ENCODE data around the gene SH3PXD2A. TPM values are rescaled to one million over a fixed set of nuclear protein-coding genes. Genes with fewer than 3 reads are reported as not detected.

The SH3PXD2A gene
- total RNA-seq, 1 experiment from 2014 or later: 4.5 TPM

DNA sequence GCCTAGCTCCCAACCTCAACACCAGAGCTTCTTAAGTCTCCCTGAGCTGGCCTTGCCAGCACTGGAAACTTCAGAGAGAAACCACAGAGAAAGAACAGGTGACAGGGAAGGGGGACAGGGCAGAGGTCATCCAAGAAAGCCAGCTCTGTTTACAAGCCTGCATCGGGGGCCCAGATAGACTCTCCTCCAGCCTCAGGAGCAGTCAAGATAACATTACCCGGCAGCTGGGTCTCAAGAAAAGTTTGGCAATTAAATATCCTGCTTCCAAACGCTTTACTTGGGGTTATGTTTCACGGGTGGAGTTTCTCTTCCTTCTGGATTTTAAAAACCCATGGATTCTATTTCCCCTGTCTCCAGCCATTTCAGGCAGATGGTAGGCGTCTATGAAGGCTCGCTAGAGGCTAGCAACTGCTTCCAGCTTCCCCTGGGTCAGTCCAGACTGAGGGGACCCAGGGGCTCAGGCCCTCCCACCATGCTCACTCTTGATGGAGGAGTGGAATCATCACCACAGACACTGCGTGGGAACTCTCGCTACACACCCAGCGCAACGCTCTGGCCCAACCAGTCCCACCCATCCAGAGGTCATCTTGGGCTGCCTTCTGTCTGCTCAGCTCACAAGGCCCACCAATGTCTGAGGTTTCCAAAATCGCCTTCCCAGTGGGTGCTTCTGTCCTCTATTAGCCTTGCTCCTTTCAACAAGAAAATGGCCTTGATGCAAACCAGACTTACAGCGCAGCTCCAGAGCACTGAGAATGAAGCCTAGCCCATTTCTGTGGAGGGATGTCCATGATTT lies 48.8 kb downstream of the SH3PXD2A start:
- no peak overlapping the region for H2BK5ac ChIP-seq (ENCODE audit: insufficient read length, low read length)
- no peak overlapping the region for H2BK20ac ChIP-seq (ENCODE audit: low read depth, low read length, poor library complexity, severe bottlenecking)
- H3K27ac Mint-ChIP-seq: no peak overlapping the region
- H2AK5ac ChIP-seq (ENCODE audit: insufficient read length, low read length): no peak overlapping the region
- H2AFZ ChIP-seq (ENCODE audit: low read length): no peak overlapping the region
- H4K91ac ChIP-seq (ENCODE audit: insufficient read length, low read depth, low read length): no peak overlapping the region
- no peak overlapping the region for H4K5ac ChIP-seq (ENCODE audit: insufficient read length, low read depth, low read length)
- no peaks in the 10 kb centered on the region for H3K23me2 ChIP-seq (ENCODE audit: insufficient read length, low read depth, low read length, poor library complexity, severe bottlenecking)
- no peak overlapping the region for H3K4me2 ChIP-seq (ENCODE audit: insufficient read depth, insufficient read length, low read length)
- H3K27ac ChIP-seq (ENCODE audit: insufficient read length, low read depth, low read length): no peak overlapping the region
- H3K4me1 ChIP-seq (ENCODE audit: insufficient read depth, low read length): peaks cover 2% of the 10 kb centered on the region; the same call in 1 of the 2 replicates
- no peak overlapping the region for H2BK12ac ChIP-seq (ENCODE audit: insufficient read length, low read depth, low read length)
- H4K8ac ChIP-seq (replicated peaks; ENCODE audit: insufficient read length, low read depth, low read length): no peak overlapping the region
- H3K14ac ChIP-seq (ENCODE audit: insufficient read depth, low read length): no peak overlapping the region
- no peaks in the 10 kb centered on the region for H3K9me3 ChIP-seq (ENCODE audit: control insufficient read depth, low read depth, low read length)
- H3K36me3 Mint-ChIP-seq (ENCODE audit: insufficient read depth in 1 of 3, low read depth in 3 of 3): no peaks in the 10 kb centered on the region; a peak in 1 of 7 replicates
- H3K9ac ChIP-seq (ENCODE audit: extremely low read depth, insufficient read length, low read length): no peak overlapping the region
- no peak for TF ChIP-seq CTCF (conservative IDR thresholded peaks at IDR 0.05)
- no CpG with 5 or more reads among the region's 12 CpGs for WGBS (ENCODE audit: extremely low coverage, insufficient read length, low lambda C conversion rate)
- no peak overlapping the region for H3K4ac ChIP-seq (ENCODE audit: low read depth, low read length)
- no peak overlapping the region for H3K23ac ChIP-seq (ENCODE audit: insufficient read length, low read depth, low read length)
- no peak overlapping the region for H2BK120ac ChIP-seq (ENCODE audit: low read depth, low read length, poor library complexity, severe bottlenecking)
- H3K79me1 ChIP-seq (ENCODE audit: insufficient read depth, low read depth, low read length, poor library complexity, severe bottlenecking): no peaks in the 10 kb centered on the region
- no peak for DNase-seq
- no peak overlapping the region for H3K18ac ChIP-seq (ENCODE audit: insufficient read length, low read depth, low read length)
- no peaks in the 10 kb centered on the region for H3K9me3 Mint-ChIP-seq
- H4K20me1 ChIP-seq (ENCODE audit: control insufficient read depth, insufficient read depth, insufficient read length): no peaks in the 10 kb centered on the region
- H3T11ph ChIP-seq (ENCODE audit: low read length): no peak overlapping the region
- no peak overlapping the region for H3K56ac ChIP-seq (ENCODE audit: insufficient read length, low read depth, low read length)
- H3K4me3 Mint-ChIP-seq: no peak overlapping the region
- no peaks in the 10 kb centered on the region for H3K79me2 ChIP-seq (ENCODE audit: insufficient read depth, low read length)
- H3K4me1 Mint-ChIP-seq: peaks cover 22 to 30% of the 10 kb centered on the region in 2 experiments
- H3K27me3 ChIP-seq (ENCODE audit: insufficient read depth, low read length): no peaks in the 10 kb centered on the region
- H3K27me3 Mint-ChIP-seq (ENCODE audit: low read depth): no peaks in the 10 kb centered on the region
- H2BK15ac ChIP-seq (ENCODE audit: low read depth, low read length): no peak overlapping the region

Data from H9 (cell line).